ENCODE data around the gene NFE2L3.
A peak's percentile ranks its signal among the peaks of the same experiment; 100 is the strongest.

NFE2L3 gene

DNA sequence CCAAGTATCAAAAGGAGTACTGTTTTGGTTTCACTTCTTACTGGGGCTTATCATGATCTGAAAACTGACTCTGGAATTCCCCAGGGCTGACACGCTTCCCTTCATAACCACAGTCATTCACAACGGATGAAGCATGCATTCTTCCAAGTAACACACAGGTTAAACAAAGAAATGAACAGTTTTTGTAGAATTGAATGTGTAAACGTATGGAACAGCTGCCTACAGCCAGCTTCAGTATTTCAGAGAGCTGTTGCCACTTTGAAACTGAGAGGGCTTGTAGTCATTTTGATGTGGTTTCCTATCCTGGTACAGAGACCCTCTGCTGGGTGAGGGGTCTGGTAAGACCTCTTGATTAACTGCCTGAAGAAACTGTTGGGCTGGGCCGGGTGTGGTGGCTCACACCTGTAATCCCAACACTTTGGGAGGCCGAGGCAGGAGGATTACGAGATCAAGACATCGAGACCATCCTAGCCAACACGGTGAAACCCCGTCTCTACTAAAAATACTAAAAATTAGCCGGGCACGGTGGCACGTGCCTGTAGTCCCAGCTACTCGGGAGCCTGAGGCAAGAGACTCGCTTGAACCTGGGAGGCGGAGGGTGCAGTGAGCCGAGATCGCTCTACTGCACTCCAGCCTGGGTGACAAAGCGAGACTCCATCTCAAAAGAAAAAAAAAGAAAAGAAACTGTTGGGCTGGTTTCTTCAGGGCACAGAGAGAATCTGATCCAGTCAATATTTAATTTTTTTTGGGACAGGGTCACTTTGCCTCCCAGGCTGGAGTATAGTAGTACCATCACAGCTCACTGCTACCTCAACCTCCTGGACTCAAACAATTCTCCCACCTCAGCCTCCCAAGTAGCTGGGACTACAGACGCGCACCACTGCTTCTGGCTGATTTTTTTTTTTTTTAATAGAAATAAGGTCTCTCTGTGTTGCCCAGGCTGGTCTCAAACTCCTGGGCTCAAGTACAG lies 4.7 kb downstream of the NFE2L3 start:
- no peaks in the 10 kb centered on the region for H3K27me3 ChIP-seq (ENCODE audit: insufficient read depth, low read length)
- TF ChIP-seq, protein P1, sequence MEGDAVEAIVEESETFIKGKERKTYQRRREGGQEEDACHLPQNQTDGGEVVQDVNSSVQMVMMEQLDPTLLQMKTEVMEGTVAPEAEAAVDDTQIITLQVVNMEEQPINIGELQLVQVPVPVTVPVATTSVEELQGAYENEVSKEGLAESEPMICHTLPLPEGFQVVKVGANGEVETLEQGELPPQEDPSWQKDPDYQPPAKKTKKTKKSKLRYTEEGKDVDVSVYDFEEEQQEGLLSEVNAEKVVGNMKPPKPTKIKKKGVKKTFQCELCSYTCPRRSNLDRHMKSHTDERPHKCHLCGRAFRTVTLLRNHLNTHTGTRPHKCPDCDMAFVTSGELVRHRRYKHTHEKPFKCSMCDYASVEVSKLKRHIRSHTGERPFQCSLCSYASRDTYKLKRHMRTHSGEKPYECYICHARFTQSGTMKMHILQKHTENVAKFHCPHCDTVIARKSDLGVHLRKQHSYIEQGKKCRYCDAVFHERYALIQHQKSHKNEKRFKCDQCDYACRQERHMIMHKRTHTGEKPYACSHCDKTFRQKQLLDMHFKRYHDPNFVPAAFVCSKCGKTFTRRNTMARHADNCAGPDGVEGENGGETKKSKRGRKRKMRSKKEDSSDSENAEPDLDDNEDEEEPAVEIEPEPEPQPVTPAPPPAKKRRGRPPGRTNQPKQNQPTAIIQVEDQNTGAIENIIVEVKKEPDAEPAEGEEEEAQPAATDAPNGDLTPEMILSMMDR (IDR thresholded peaks at IDR 0.05; ENCODE audit: low read length) = no peak
- TF ChIP-seq EZH2 (IDR thresholded peaks at IDR 0.05; ENCODE audit: borderline replicate concordance, low read length) = no peak
- H3K4me3 ChIP-seq (ENCODE audit: low read depth, low read length, poor library complexity, severe bottlenecking) = peak overlapping the region; percentile 53
- H3K36me3 ChIP-seq (ENCODE audit: insufficient read depth, low read length) = no peaks in the 10 kb centered on the region
- H3K27ac ChIP-seq (ENCODE audit: low read depth, low read length, poor library complexity, severe bottlenecking) = peak overlapping the region; percentile 94
- no peaks in the 10 kb centered on the region for H3K9me2 ChIP-seq (ENCODE audit: low read depth, low read length)
- H3K4me1 ChIP-seq (ENCODE audit: insufficient read depth, low read length, severe bottlenecking) = peaks cover 73% of the 10 kb centered on the region
- H4K20me1 ChIP-seq (ENCODE audit: insufficient read depth, low read length) = no peaks in the 10 kb centered on the region
- H3K79me2 ChIP-seq (ENCODE audit: insufficient read depth, low read length) = peaks cover 76% of the 10 kb centered on the region
- no peak overlapping the region for H2AFZ ChIP-seq (ENCODE audit: low read length)
- H3K4me2 ChIP-seq (ENCODE audit: low read length) = peak overlapping the region; percentile 94
- peak overlapping the region; percentile 56 for H3K9ac ChIP-seq (ENCODE audit: low read length)
- no peaks in the 10 kb centered on the region for H3K9me3 ChIP-seq (ENCODE audit: low read length)
- no peaks in the 10 kb centered on the region for H3F3A ChIP-seq (ENCODE audit: insufficient read depth, low read length)

DNA sequence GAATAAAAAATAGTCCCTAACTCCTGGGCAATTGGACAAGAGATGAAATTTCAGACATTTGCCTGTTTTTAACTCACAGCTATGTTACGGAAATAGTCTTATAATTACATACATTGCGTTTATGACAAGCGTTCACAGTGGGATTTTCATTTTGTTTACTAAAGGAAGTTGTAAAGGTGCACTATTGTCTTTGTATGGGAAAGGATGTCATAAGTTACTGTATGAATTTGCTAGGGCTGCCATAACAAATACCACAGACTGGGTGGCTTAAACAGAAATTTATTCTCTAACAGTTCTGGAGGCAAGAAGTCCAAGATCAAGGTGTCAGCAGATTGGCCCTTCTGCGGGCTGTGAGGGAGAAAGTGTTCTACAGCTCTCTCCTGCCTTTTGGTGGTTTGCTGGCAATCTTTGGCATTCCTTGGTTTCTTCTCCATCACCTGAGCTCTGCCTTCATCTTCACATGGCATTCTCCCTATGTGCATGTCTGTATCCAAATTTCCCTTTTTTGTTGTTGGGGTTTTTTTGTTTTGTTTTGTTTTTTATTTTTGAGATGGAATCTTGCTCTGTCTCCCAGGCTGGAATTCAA lies 5.6 kb downstream of the NFE2L3 start:
- H3K27ac ChIP-seq (ENCODE audit: low read depth, low read length, poor library complexity, severe bottlenecking) = peak overlapping the region; percentile 94
- peak overlapping the region; percentile 53 for H3K4me3 ChIP-seq (ENCODE audit: low read depth, low read length, poor library complexity, severe bottlenecking)
- TF ChIP-seq, protein P1 (IDR thresholded peaks at IDR 0.05; ENCODE audit: low read length) = no peak
- no peak for TF ChIP-seq EZH2 (IDR thresholded peaks at IDR 0.05; ENCODE audit: borderline replicate concordance, low read length)
- no peak overlapping the region for H2AFZ ChIP-seq (ENCODE audit: low read length)
- H3K4me1 ChIP-seq (ENCODE audit: insufficient read depth, low read length, severe bottlenecking) = peaks cover 72% of the 10 kb centered on the region
- H3K9ac ChIP-seq (ENCODE audit: low read length) = peak overlapping the region; percentile 8; the same call in 1 of the 2 replicates
- H3K36me3 ChIP-seq (ENCODE audit: insufficient read depth, low read length) = no peaks in the 10 kb centered on the region
- H4K20me1 ChIP-seq (ENCODE audit: insufficient read depth, low read length) = no peaks in the 10 kb centered on the region
- H3F3A ChIP-seq (ENCODE audit: insufficient read depth, low read length) = no peaks in the 10 kb centered on the region
- no peaks in the 10 kb centered on the region for H3K9me3 ChIP-seq (ENCODE audit: low read length)
- no peaks in the 10 kb centered on the region for H3K9me2 ChIP-seq (ENCODE audit: low read depth, low read length)
- peak overlapping the region; percentile 94 for H3K4me2 ChIP-seq (ENCODE audit: low read length)
- H3K27me3 ChIP-seq (ENCODE audit: insufficient read depth, low read length) = no peaks in the 10 kb centered on the region
- H3K79me2 ChIP-seq (ENCODE audit: insufficient read depth, low read length) = peaks cover 83% of the 10 kb centered on the region

DNA sequence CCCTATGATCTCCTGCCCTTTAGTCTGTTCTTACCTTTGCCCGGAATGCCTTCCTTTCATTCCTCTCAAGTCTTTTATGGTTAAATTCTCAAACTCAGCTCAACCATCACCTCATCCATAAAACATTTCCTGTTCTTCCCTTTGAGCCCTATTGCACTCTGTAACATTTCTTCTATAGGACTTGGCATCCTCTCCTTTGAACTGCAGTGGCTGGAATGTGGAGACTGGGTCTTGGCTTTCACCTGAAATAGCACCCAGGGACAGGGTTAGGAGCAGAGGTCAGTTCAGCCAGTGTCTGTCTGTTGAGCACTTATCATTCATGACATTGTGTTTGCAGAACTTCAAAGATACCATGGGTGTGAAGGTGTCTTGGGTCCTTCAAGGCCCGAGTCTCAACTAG lies 7.2 kb downstream of the NFE2L3 start:
- H3K27me3 ChIP-seq (ENCODE audit: insufficient read depth, low read length) = no peaks in the 10 kb centered on the region
- H3K4me2 ChIP-seq (ENCODE audit: low read length) = peak overlapping the region; percentile 14; the same call in 1 of the 2 replicates
- H3K4me3 ChIP-seq (ENCODE audit: low read depth, low read length, poor library complexity, severe bottlenecking) = no peak overlapping the region
- no peak overlapping the region for H2AFZ ChIP-seq (ENCODE audit: low read length)
- no peaks in the 10 kb centered on the region for H3K36me3 ChIP-seq (ENCODE audit: insufficient read depth, low read length)
- H3K4me1 ChIP-seq (ENCODE audit: insufficient read depth, low read length, severe bottlenecking) = peaks cover 59% of the 10 kb centered on the region
- H4K20me1 ChIP-seq (ENCODE audit: insufficient read depth, low read length) = no peaks in the 10 kb centered on the region
- H3K9me3 ChIP-seq (ENCODE audit: low read length) = no peaks in the 10 kb centered on the region
- peak overlapping the region; percentile 94 for H3K27ac ChIP-seq (ENCODE audit: low read depth, low read length, poor library complexity, severe bottlenecking)
- H3K79me2 ChIP-seq (ENCODE audit: insufficient read depth, low read length) = peaks cover 76% of the 10 kb centered on the region
- no peak overlapping the region; the same call in 1 of the 2 replicates for H3K9ac ChIP-seq (ENCODE audit: low read length)
- TF ChIP-seq, protein P1 (IDR thresholded peaks at IDR 0.05; ENCODE audit: low read length) = no peak
- no peak for TF ChIP-seq EZH2 (IDR thresholded peaks at IDR 0.05; ENCODE audit: borderline replicate concordance, low read length)
- H3F3A ChIP-seq (ENCODE audit: insufficient read depth, low read length) = no peaks in the 10 kb centered on the region
- no peaks in the 10 kb centered on the region for H3K9me2 ChIP-seq (ENCODE audit: low read depth, low read length)
